HG03064 (cell line): ENCODE data around the gene ARHGAP18.

Experiments
- ATAC-seq: cut with Tn5 transposase; IDR thresholded peaks from one replicate; pipeline ENCODE4 v1.9.1; 2021; ENCODE audit warnings: low read depth; ENCODE audit not compliant: unreplicated experiment

Gene ARHGAP18

DNA sequence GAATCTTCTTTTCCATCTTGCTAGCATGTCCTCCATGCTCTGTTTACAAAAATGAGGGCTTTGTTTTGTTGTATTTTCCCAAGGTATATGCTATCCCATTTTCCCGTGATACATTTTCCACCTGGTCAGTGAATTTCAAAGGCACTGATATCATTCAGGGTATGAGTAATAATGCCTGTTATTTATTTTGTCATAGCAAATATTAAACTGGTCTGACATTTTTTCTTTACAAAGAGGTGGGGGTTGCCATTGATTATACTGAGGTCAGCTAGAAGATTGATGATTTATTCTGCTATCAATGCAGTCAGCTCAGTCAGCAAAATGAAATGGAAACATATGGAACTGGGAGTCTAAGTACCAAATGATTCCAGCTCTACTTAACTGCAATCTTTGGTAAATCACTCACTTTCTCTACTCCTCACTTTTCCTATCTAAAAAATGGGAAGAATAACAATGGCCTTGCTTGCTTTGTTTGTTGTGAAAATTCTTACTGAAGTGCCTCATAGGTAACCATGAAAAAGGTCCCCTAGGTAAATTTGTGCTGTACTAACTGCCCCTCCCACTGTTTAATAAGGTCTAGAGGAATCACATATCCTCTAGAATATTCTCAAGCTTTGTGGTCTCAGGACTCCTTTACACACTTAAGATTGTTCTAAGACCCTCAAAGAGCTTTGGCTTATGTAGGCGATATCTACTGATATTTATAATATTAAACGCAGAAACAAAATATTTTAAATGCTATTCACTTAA is 64.0 kb downstream of the ARHGAP18 start:
- ATAC-seq, result no peak

DNA sequence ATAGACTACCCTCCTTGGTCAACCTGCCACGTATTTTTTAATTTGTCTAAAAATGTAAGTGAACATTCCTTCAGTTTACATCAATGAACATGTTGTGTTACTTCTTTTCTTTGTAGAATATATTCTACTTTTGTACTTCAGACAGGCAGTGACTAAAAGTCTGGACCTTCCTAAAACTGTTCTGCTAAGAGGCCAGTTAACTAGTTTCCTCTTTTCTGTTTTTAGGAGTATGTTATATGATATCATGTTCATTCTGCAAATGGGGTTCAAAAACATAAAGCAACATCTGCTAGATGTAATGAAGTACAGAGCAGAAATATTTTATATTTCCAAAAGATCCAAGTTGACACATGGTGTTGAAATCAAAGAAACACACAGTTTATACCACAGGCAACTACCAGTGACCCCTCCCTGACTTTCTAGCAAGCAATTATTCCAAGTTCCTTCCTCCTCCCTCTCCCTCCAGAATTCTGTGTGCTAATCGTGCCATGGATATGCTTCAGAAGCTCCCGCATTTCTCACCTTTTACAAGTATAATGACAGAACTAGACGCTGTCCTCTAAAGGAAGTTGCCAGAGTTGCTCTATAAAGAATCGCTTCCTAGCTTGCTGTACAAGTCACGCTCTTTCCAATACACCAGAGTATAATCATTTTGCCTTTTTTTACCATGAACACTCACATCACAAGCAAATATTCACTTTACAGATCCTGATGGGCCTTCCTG is 64.7 kb downstream of the ARHGAP18 start:
- no peak for ATAC-seq

DNA sequence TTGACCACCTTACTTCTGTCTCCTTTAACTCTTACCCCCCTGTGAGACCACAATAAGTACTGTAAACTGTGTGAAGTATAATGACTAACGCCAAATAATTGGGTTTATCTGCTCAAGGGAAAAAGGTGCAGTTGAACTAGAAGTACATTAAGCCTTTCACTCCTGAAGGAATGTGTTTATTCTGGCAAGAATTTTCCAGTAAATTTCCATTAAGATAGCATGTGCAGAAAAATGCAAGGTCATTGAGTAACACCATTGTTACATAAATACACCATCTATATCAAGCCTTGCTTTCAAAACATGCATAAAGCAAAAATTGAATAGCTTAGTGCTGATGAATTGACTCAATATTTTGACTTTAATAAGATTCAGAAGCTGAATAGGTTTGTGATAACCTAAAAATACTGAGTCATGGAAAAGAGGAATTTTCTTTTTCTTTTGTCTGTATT is 65.4 kb downstream of the ARHGAP18 start:
- ATAC-seq, result no peak

DNA sequence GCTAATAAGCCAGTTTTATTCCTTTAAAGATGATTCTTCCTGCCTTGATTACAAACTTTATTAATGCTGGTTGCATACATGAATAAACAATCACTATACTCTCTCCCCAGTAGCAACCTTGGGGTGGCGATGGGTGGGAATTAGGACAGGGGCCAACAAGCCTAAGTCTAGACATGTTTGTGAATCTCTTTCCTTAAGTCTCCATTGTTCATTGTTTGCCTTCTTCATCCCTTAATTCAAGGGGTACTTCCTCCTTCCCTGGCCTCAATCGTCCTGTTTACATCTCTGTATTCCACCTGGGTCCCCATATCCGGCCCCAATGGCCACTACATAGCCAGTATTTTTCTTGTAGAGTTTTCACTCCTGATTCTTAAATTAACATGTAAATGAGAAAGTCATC is 66.0 kb downstream of the ARHGAP18 start:
- ATAC-seq, result no peak

GRCh38 chr6:129643176-129643575 is 66.8 kb downstream of the ARHGAP18 start:
- ATAC-seq, result no peak

DNA sequence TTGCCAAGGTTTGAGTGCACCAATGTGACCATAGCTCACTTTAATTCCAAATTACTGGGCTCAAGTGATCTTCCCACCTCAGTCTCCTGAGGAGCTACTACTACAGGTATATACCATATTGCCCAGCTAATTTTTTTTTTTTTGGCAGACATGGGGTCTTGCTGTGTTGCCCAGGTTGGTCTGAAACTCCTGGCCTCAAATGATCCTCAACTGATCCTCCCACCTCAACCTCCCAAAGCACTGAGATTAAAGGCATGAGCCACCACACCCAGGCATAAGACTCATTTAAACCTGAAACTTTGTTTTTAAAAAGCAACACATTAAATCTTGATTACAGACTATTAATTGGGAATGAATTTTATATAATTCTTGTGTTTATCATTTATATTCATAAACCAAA is 67.7 kb downstream of the ARHGAP18 start:
- no peak for ATAC-seq

DNA sequence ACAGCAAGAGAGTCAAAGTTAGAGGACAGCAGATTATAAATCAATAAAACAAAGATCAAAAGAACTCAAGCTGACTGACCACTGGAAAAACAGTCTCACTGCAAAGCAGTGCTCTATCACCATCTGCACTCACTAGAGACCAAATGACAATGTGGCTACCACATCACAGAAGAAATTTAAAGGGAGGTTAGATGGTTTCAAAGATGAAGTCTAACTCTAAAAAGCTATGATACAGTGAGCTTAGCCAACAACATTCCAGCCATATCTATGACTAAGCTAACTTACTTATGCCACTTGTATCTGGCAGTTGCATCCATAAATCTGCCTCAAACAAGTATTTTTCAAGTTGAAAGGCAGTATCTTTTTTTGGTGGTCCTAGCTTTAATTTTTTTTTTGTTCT is 68.6 kb downstream of the ARHGAP18 start:
- no peak for ATAC-seq

DNA sequence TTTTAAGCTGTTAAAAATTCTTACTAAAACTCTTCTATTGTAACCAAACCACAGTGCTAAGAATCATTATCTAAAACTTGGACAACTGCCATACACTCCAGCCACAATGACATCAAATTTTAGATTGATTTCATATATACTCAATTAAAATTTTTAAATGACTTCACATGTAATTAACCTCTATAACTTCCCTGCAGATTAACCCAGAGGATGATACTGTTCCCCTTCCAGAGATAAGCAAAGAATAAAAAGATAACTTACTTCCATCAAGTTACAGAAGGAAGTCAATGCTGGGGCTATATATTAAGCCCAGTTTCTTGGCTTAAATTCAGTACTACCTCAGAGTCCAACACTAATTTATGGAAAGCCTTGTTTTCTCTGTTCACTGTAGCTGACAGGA is 71.3 kb downstream of the ARHGAP18 start:
- no peak for ATAC-seq

GRCh38 chr6:129638055-129638684 is 71.8 kb downstream of the ARHGAP18 start:
- ATAC-seq, result no peak

DNA sequence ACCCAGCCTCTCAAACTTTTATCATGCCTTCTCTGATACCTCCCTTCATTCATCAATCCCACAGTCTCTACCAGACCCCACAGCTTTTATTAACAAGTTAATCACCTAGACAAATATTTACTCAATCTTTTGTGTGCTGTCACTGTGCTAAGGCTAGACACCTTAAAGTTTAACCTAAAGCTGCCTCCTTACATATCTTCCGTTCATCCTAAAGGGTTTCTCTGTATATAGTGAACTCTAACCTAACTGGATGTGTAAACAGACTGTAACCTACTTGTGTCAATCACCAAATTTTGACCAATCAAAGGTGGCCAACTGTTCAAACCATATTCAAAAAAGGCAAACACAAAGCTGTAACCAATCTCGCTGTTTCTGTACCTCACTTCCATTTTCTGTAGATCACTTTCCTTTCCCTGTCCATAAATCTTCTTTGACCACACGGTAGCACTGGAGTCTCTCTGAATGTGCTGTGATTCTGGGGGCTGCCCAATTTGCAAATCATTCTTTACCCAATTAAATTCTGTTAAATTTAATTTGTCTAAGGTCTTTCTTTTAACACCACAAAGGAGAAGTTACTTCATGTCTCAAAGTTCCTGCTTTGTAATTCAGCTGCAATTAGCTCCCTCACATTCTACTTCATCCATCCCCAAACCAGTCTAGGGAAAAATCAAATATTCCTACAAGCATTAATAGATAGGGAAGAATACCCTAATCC is 72.5 kb downstream of the ARHGAP18 start:
- ATAC-seq, result no peak

DNA sequence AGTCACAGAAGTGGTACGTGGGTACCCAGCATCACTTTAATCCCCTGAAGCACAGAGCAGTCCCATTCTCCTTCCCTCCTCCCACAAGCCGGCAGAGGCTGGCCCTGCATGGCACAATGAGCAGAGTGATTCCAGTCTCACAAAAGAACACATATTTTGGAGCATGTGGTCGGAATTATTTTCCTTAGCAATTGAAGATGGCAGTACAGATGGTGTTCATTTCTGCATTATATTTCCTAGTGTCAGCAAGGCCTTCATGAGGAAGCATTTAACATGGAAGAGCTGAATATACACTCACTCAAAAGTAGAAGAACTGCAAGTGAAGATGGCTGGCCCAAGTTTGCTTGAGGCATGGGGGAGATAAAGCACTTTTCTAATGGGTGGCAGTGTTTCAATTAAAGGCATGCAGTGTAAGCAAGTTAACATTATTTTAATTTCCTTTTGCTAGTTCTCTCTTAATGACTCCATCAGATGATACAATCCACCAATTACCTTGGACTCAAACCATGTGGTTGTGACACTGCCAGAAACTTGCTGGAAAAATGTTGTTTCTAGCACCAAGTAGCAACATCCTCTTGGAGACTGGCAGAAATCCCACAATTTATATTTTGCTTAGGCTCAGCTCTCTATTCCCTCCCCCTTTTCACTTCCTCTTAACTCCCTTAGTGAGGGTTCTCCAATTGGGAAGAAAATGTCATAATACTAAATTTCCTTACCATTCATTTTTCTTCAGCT is 74.4 kb downstream of the ARHGAP18 start:
- ATAC-seq, result no peak

GRCh38 chr6:129634411-129635230 is 75.4 kb downstream of the ARHGAP18 start:
- no peak for ATAC-seq

DNA sequence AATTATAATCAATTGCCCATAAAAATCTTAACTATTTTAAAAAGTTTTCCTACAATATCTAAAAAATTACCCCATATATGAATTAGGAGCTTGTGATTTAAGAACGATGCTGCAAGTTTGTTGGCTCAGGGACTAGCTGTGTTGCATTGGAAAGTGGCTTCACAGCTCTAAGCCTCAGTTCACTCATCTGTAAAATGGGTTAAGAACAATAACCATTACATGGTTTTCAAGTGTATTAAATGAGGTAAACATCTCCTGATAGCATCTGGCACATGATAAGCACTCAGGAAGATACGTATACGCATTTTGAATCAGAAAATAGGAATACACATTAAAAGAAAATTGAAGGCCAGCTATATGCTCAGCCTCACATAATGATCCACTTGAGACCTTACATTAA is 76.4 kb downstream of the ARHGAP18 start:
- ATAC-seq, result no peak

DNA sequence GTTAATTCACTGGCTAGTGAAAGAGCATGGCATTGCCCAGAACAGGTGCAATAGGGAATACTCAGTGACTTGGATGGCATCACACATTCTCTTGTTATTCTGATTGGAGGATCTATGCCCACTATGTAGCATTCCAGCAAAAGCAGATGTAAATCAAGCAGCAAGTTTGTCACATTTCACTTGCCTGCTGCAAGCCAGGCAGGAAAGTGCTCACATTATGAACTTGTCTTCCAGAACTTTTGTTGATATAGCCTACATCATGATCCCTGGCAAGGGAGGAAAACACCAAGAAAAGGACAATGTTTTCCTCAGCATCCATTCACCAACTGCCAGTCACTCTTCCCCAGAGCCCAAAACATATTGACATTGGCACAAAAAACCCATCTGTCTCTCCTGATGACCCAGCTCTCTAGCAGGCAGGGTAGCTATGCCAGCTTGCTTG is 77.8 kb downstream of the ARHGAP18 start:
- ATAC-seq, result no peak

- ATAC-seq, result no peak
These were observed 78.9 kb downstream of the ARHGAP18 start for GRCh38 chr6:129631070-129631469.

- ATAC-seq, result no peak
These were observed 79.4 kb downstream of the ARHGAP18 start for GRCh38 chr6:129630596-129630995.

DNA sequence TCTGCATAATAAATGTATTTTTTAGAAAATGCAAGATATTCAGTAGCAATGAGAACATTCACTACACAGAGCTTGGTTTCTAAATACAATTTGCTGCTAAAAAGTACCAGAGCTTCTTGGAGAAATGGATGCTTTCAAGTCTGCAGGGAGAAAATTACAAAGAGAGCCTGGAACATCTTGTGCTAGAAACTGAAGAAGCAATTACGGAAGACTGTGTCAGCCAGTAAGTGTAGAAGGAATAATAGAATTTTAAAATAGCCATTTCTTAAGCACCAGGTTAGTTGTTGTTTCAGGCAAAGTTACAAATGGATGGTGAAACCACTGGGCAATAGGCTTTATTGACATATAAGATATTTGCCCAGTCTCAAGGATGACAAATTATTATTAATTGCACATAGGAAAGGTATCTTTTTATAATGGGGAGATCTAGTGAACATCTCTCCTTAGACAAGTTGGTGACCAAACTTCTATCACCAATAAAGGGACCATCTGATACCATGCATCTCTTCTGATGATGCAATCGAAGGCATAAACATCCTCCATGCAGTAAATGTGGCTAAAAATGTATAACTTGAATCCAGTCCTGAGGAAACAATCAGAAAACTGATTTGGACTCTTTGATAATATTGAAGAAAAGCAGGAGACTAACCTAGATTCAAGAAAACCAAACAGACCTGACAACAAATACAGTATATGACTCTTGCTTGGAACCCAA is 81.7 kb downstream of the ARHGAP18 start:
- no peak for ATAC-seq

DNA sequence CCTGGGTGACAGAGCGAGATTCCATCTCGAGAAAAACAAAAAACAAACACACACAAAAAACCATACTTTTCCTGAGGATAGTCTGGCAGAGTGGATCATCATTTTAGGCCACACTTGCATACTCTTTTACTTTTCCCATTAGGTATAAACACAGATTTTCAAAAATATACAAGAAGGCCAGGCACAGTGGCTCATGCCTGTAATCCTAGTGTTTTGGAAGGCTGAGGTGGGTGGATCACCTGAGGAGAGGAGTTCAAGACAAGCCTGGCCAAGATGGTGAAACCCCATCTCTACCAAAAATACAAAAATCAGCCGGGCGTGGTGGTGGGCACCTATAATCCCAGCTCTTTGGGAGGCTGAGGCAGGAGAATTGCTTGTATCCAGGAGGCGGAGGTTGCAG is 85.5 kb downstream of the ARHGAP18 start:
- no peak for ATAC-seq
